Hematopoietic multipotent progenitor cell treated with erythropoietin and hydrocortisone succinate and interleukin-3 and kit ligand, for 15 days (in vitro differentiated cells): Measurements from ENCODE around the gene SH3PXD2A.

ENCODE experiments used
- DNase-seq: peaks from one replicate; pipeline ENCODE4 v3.0.0-alpha.2; 2015; ENCODE audit warnings: low spot score

The SH3PXD2A gene

GRCh38 chr10:103706762-103707161 is 148.6 kb downstream of the SH3PXD2A start:
- DNase-seq, result no peak

GRCh38 chr10:103706047-103706446 is 149.3 kb downstream of the SH3PXD2A start:
- DNase-seq, result no peak

GRCh38 chr10:103703941-103704919 is 151.1 kb downstream of the SH3PXD2A start:
- DNase-seq, result no peak

GRCh38 chr10:103701380-103702222 is 153.8 kb downstream of the SH3PXD2A start:
- DNase-seq, result no peak

- DNase-seq, result no peak
Observed at GRCh38 chr10:103700436-103700715, 155.0 kb downstream of the SH3PXD2A start.

- no peak for DNase-seq
Observed at GRCh38 chr10:103699611-103700435, 155.6 kb downstream of the SH3PXD2A start.

- no peak for DNase-seq
Observed at GRCh38 chr10:103698266-103698665, 157.1 kb downstream of the SH3PXD2A start.

- DNase-seq, result no peak
Observed at GRCh38 chr10:103697787-103698186, 157.6 kb downstream of the SH3PXD2A start.

GRCh38 chr10:103696411-103697145 is 158.8 kb downstream of the SH3PXD2A start:
- DNase-seq, result peak; percentile 12

GRCh38 chr10:103696094-103696410 is 159.3 kb downstream of the SH3PXD2A start:
- DNase-seq, result no peak

- DNase-seq, result no peak
Observed at GRCh38 chr10:103695584-103696005, 159.8 kb downstream of the SH3PXD2A start.

- DNase-seq, result no peak
Observed at GRCh38 chr10:103693812-103694205, 161.6 kb downstream of the SH3PXD2A start.

- DNase-seq, result no peak
Observed at GRCh38 chr10:103692952-103693811, 162.2 kb downstream of the SH3PXD2A start.

GRCh38 chr10:103692436-103692951 is 162.9 kb downstream of the SH3PXD2A start:
- DNase-seq, result no peak

GRCh38 chr10:103691723-103692435 is 163.5 kb downstream of the SH3PXD2A start:
- no peak for DNase-seq

GRCh38 chr10:103691267-103691666 is 164.1 kb downstream of the SH3PXD2A start:
- no peak for DNase-seq

GRCh38 chr10:103690281-103690680 is 165.1 kb downstream of the SH3PXD2A start:
- no peak for DNase-seq

GRCh38 chr10:103688491-103688890 is 166.9 kb downstream of the SH3PXD2A start:
- no peak for DNase-seq

GRCh38 chr10:103687718-103688117 is 167.7 kb downstream of the SH3PXD2A start:
- no peak for DNase-seq

- no peak for DNase-seq
Observed at GRCh38 chr10:103687172-103687571, 168.2 kb downstream of the SH3PXD2A start.
